HL-60 (cell line): Measurements from ENCODE around the gene APBB2.

Experiments used
- DNase-seq, 2 experiments: peaks; one replicate each; pipeline ENCODE4 v3.0.0-alpha.2; 2010 to 2020; ENCODE audit warnings: low read depth in 1 of 2, low spot score in 1 of 2
- H3K27ac ChIP-seq: fragments of 250-450 bp; sonication (Bioruptor Pico); replicated peaks from 2 replicates; pipeline ENCODE4 v1.5.1; 2020; ENCODE audit warnings: mild to moderate bottlenecking, moderate library complexity
- H3K27me3 ChIP-seq: fragments of 250-450 bp; sonication (Bioruptor Pico); 2 replicates; pipeline ENCODE4 v1.5.1; 2021; ENCODE audit warnings: mild to moderate bottlenecking, moderate library complexity; ENCODE audit not compliant: insufficient read depth, poor library complexity, severe bottlenecking
- H3K4me3 ChIP-seq: replicated peaks from 2 replicates; pipeline ENCODE4 v1.5.1; 2011; ENCODE audit warnings: mild to moderate bottlenecking, control low read depth, low read length; ENCODE audit not compliant: insufficient read depth
- CTCF ChIP-seq: IDR thresholded peaks from one replicate; pipeline ENCODE4 v1.5.1; 2011; ENCODE audit warnings: low read length, control low read depth, inconsistent platforms; ENCODE audit not compliant: insufficient read depth
- GABPA ChIP-seq: IDR thresholded peaks from 2 replicates; pipeline ENCODE4 v1.6.1; 2012; ENCODE audit warnings: low read depth
- POLR2AphosphoS5 ChIP-seq: IDR thresholded peaks from 2 replicates; pipeline ENCODE4 v1.6.1; 2012; ENCODE audit warnings: low read depth
- REST ChIP-seq: IDR thresholded peaks from 2 replicates; pipeline ENCODE4 v1.6.1; 2012; ENCODE audit warnings: low read depth; ENCODE audit not compliant: insufficient replicate concordance
- SPI1 ChIP-seq: IDR thresholded peaks from 2 replicates; pipeline ENCODE4 v1.6.1; 2012; ENCODE audit warnings: low read depth, mild to moderate bottlenecking, borderline replicate concordance

The APBB2 gene

GRCh38 chr4:41026971-41027370 lies 187.4 kb downstream of the APBB2 start:
- TF ChIP-seq REST (no peak), SPI1 (no peak), CTCF (no peak), GABPA (no peak), POLR2AphosphoS5 (no peak)
- Histone ChIP-seq H3K27me3 (no peaks in the 10 kb centered on the region), H3K27ac (no peak overlapping the region), H3K4me3 (no peak overlapping the region)
- DNase-seq = no peak

GRCh38 chr4:41025824-41026223 lies 188.5 kb downstream of the APBB2 start:
- TF ChIP-seq REST (no peak), SPI1 (no peak), CTCF (no peak)
- no peak for DNase-seq
- Histone ChIP-seq H3K4me3 (no peak overlapping the region), H3K27me3 (no peaks in the 10 kb centered on the region), H3K27ac (no peak overlapping the region)

GRCh38 chr4:41024556-41025491 lies 189.5 kb downstream of the APBB2 start:
- DNase-seq = no peak
- Histone ChIP-seq H3K4me3 (no peak overlapping the region), H3K27me3 (no peaks in the 10 kb centered on the region), H3K27ac (no peak overlapping the region)
- no peak for TF ChIP-seq SPI1
- no peak for TF ChIP-seq POLR2AphosphoS5
- TF ChIP-seq CTCF = no peak
- no peak for TF ChIP-seq GABPA

GRCh38 chr4:41022116-41022515 lies 192.2 kb downstream of the APBB2 start:
- no peak overlapping the region for H3K4me3 ChIP-seq
- no peak for TF ChIP-seq SPI1
- TF ChIP-seq POLR2AphosphoS5 = no peak
- no peak for TF ChIP-seq CTCF
- TF ChIP-seq GABPA = no peak
- no peak for TF ChIP-seq REST
- DNase-seq = no peak
- H3K27ac ChIP-seq = no peak overlapping the region
- no peaks in the 10 kb centered on the region for H3K27me3 ChIP-seq
